HG03442 (cell line): ENCODE data around the gene FCMR.
A peak's percentile ranks its signal among the peaks of the same experiment; 100 is the strongest.

Source experiments
- ATAC-seq: cut with Tn5 transposase; IDR thresholded peaks from one replicate; pipeline ENCODE4 v1.9.1; 2021; ENCODE audit warnings: mild to moderate bottlenecking, moderate library complexity; ENCODE audit not compliant: unreplicated experiment

FCMR gene, protein sequence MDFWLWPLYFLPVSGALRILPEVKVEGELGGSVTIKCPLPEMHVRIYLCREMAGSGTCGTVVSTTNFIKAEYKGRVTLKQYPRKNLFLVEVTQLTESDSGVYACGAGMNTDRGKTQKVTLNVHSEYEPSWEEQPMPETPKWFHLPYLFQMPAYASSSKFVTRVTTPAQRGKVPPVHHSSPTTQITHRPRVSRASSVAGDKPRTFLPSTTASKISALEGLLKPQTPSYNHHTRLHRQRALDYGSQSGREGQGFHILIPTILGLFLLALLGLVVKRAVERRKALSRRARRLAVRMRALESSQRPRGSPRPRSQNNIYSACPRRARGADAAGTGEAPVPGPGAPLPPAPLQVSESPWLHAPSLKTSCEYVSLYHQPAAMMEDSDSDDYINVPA

DNA sequence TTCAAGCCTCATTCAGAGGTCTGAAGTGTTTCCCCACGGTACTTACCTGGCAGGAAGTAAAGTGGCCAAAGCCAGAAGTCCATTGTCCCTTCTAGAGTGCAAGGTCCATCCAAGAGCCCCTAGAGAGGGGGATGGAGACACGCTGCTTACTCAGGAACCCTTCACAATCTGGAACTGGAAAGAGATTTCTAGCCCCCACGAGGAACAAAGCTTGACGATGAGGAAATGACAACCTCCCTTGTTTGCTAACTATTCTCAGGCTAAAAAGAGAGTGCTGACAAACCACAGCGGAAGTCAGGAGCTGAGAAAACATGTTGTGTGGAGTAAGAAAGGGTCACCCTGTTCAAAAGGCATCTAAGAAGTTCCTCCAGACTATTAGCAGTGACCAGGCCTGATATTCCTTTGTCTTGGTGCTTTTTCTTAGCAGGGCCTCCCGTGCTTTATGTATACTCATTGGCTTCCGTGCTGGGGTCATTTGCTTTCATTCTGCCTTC is at the start of gene FCMR:
FCMR (minus strand) TSS at position 170 of the 494 bp plus-strand sequence; CDS start at position 83, 87 bp downstream.
- no peak for ATAC-seq

DNA sequence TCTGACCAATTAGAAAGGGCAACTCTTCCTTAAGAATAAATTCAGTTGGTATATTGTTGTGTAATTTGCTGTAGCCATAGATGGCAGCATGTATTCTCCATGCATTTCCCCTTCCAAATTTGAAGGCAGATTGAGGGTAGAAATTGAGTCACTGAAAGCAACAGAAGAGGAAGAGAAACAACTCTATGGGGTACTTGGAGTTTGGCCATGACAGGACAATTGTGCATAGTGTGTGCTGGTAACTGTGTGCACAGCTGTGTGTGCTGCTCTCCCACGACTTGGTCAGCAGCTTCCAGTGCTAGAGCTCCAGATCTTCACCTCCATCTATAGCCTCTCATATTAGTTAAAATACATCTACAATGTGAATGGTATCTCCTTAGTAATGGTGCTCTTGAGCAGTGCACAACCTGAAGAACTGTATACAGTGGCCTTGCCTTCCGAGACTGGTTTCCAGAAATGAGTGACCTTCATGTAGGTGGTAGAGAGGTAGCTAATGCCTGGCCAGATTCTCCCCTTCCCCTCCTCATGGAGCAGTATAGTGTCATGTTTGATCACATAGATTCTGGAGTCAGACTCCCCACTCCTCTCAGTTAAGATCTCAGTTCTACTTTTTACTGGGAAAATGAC is 49.4 kb upstream of the FCMR start:
- peak; percentile 56 for ATAC-seq

DNA sequence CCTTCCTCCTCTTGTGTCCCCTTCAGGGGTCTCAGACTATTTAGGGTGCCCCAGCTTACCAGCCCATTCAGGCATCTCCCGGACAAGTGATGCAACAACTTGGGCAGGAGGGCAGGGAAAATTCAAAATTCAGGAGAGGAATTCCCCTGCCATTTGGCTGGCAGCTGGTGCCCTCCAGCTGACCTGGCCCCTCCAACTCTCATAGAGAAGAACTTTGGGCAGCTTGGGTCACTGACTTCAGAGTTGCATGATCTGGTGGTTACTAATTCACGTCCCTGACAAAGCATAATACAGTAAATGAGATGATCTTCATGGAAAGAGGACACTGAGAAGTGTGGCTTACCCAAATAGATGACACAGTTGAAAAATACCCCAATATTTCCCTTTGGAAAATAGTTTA is 48.7 kb upstream of the FCMR start, which contains the start of gene FCAMR:
FCAMR (minus strand) TSS at position 15 of the 400 bp plus-strand sequence. CDS start 335 bp downstream, outside the sequence.
- ATAC-seq = no peak

DNA sequence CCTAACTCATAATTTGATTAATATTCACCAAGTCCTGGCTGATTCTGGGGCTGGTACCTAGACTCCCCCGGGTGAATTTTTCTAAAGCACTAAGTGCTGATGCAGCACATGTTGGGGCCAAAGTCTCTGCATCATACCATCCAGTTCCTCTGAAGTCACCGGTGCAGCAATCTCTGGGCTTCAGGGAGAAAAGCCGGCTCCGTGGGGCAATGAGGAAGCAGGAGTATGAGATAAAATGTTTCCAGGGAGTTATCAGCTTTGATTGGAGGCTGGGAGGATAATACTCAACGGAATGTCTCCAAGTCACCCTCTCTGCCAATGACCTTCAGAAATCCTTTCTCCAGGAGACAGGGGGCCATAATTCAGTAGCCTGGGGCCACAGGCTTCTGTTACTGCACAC is 47.3 kb upstream of the FCMR start:
- ATAC-seq = no peak

DNA sequence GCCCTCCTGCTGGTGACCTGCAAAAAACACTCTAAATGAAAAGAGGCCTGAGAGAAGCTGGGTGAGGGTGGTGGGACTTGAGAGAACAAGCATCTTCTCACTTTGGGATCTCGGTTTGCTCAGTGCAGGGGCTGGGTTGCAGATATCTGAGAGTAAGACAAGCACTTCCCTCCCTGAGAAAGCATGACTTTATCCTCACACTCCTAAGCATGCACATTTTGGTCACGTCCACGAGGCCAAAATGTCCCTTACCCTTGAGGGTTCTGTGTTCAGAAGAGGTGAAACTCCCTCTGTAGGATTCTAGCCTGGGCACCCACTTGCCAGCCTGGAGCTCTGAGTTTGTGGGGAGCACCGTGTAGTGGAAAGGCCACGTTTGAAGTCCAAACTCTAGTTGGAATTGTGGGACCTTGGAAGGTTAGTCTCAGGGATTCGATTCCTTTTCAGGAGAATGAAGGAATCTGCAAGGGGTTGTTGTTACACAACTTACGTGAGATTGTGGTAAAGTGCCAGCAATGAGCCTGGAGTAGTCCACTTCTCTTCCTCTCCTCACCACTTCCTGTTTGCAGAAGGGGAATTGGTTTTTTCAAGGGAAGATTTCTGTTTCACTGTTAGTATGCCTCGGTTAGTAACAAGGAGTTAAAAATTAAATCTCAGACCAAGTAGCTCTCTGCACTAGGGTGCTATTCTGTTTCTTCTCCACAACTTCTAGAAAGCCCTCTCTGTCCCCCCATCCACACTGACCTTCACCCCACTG is 45.5 kb upstream of the FCMR start:
- ATAC-seq = peak; percentile 42

DNA sequence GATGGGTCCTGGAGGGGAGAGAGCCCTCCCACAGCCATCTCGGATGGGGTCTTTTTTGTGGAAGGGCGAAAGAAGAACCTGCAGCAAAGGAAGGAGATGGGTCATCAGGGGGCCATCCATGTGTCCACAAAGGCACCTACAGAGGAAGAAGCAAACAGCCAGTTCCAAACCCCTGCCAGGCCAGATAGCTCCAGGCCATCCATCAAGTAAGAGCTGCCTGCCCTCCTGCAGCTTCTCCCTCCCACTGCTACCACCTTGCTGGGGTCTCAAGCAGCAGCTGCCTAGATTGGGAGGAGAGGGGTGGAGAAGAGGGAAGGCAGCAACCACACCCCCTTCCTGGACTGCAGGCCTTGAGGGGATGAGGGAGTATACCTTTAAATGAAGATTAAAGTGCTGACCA is 44.0 kb upstream of the FCMR start:
- no peak for ATAC-seq

DNA sequence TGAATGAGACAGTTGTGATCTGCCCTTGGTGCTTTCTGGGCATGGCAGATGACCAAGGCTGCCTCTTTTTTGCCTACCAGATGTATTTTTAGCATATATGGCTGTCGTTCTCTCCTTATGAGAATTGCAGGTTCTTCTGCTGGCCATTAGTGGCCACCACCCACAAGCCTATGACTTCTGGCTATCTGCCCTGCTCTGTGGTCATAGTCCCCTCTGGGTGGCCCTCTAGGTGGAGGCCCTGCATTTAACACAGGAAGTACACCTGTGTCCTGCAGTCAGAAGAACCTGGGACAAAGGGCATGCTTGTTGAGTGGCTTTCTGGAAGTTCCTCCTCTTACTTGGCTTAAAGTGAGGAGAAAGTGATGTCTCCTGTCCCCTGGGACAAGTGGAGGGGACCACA is 42.0 kb upstream of the FCMR start:
- ATAC-seq = no peak

DNA sequence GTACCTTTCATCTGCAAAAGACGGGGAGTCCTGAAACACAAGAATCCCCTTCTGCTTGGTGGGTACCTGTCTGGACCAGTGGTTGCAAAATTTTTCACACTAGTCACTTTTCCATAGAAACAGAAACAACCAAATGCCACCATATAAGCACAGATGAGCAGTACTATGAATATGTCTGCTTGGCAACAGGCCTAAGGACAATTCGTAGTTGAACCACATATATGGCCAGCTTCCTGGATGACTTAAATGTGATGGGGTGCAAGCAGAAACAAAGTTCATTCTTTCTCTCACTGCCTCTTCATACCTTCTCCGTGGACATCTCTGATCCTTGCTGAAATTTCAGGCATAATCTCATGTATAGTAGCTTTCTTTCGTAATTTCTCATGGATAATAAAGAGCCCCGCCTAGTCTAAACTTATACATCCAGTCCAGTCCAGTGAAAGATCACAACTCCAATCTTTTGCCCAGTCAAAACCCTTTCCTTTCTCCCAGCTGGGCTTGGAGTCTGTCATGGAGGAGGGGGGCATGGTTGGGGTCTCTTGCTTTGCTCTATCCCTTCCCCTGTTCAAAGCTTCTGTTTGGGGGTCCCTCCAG is 41.5 kb upstream of the FCMR start:
- no peak for ATAC-seq

DNA sequence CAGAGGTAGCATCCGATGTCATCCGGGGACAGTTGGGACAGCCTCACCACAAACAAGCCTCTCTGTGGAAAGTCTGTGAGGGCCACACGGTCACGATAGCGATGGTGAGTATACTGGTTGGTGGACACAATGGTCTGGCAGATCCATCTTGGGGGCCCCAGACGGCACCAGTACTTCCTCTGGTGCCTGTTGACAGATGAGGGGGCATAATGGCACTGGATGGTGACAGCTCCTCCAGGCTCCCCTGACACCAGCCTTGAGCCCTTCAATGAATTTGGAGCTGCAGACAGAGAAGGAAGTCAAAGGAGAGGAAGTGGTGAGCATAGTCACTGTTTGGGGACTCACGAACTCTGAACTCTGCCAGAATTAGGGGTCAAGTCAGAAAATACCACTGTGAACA is 40.5 kb upstream of the FCMR start:
- no peak for ATAC-seq

DNA sequence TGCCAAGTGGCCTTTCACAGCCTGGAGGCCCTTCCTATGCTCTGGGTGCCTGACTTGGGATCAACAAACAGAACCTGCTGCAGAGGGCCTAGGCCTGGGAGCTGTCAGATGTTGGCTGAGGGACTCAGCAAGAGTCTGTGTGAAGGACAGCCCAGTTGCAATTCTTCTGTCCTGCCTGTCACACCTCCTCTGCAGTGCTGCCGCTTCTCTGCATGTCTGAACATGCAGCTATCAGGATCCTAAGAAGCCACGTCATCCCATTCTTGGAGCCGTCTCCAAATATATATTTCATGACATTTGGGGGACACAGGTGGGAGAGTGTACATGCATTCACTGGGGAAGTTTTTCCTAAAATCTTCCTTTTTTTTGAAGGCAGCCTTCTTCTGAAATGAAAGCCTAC is 39.9 kb upstream of the FCMR start:
- ATAC-seq = no peak

DNA sequence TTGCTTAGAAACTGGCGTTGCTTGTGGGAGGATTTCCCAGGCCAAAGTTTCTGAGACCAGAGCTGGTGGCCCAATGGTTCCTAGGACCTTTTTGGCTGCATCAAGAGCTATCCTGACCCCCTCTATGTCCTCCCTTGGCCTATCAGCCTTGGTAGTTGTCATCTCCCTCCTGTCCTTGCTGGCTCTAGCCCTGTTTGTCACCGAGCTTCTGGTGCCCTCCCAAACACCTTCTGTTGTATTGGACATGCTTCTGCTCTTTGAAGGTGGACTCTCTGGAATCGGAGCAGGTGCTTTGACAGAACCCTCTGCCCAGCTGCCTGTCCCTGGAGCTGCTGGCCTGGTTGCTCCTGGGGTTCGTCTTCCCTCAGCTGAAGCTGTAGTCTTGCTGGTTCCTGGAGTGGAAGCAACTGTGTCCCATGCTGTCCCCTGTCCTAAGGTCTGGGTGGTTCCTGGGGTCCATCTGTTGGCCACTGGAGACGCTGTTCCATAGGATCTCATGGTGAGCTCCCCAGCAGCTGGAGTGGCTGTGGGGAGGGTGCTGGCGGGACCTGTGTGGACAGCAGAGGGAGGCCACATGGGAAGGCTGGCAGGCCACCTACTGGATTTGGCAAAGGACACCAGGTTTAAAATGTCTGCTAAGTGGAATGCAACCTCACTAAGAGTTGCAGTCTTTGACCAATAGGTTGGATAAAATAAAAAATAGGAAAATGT is 39.1 kb upstream of the FCMR start:
- no peak for ATAC-seq

DNA sequence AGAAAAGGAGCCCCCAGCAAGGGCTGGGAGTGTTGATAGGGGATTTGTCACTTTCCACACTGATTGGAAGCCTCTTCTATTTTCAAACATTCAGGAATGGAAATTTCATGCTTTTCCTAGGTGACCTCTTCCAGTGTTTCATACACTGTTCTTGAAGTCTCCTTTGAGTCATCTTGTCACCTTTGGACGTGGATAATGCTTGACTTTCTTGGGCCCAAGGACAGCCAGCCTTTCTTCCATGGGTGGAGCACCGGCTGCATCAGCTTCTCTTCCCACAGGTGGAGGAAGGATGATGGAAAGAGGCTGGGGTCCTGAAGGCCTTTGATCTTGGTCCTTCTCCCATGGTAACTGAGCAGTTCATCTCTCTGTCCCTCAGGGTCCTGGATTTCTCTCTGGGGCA is 36.4 kb upstream of the FCMR start:
- no peak for ATAC-seq

DNA sequence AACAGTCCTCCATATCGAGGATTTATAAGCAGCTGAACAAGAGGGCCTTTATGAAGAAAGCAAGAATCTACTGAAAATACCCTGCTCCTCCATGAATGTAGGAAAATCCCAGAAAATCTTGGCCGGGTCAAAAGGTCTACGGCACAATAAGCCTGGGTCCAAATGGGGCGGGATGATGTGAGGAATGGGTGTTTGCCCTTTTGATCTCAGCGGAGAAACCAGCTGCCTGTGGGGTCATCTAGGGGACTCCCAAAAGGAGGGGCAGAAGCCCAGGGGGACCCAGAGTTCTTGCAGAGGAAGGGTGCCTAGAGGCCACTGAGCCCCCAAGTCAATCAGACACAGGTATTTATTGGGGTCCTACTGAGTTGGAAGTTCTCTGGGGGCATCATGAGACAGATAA is 35.9 kb upstream of the FCMR start:
- no peak for ATAC-seq

DNA sequence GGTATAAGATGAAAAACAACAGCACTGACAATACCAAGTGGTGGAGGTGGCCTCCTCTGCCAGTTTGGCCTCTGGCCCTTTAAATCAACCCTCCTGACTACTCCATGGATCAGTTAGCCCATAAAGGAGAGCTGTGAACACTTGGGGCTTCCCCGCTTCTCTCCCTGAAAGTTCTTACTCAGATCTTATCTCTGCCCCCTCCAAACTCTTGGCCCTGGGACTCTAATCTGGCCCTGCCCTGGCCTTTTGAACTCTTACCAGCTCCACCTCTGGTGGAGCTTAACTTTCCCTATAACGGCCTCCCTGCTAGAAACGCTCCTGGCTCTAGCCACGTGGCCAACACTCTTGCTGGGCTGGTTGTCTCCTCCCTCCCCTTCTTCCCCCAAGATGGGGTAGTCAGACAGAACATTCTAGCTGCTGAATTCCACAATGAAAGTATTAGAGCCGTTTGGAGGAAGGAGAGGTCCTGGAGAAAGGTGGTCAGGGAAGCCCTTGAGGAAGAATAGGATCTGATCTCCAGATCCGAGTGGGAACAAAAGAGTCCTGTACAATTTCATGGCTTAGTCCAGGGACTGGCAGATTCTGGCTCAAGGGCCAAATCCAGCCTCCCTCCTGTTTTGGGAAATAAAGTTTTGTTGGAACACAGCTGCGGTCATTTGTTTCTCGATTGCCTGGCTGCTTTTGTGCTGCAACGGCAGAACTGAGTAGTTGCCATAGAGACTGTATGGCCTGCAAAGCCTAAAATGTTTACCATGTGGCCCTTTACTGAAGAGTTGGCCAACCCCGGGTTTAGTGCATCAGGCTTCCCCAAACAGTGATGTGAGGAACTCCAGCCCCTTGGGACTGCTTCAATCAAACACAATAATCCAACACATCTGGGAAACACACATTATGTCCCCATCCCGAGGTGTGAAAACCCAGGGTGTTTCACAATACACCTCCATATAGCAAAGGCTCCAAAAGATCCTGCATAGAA is 34.0 kb upstream of the FCMR start:
- ATAC-seq = peak; percentile 48

DNA sequence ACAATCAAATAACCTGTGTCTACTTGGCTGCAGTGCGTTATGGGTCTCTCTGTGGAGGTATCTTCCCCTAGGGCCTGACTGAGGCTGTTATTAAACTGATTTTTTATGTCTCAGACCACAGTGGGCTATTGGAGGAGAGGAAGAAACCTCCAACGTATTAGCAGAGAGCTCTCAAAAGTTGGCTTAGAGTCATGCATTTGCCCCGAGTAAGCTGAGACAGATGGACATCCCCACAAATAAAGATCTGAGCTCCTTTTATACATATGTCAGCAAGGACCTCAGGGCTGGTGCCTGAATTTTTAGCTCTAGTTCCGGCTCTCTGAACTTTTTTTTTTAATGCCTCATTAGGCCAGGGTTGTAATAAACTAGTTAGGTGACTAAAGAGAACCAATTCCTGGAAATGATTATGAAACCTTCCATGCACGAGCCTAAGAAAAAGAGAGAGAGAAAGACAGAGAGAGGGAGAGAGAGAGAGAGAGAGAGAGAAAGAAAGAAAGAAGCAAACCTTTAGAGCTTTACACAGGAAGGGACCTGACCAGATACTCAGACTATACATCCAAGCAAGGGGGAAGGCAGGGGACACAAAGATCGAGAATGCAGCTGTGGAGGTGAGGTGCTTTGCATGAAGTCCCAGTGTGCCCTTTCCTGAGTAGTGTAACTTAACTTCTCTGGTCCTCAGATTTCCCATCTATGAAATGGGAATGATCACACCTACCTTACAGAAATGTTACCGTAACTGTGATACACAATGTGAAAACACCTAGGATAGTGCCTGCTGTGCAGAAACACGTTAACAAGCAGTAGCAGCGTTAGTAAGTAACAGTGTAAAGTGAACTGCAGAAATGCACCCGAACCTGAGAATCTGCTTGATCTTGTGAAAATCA is 33.0 kb upstream of the FCMR start:
- ATAC-seq = no peak

DNA sequence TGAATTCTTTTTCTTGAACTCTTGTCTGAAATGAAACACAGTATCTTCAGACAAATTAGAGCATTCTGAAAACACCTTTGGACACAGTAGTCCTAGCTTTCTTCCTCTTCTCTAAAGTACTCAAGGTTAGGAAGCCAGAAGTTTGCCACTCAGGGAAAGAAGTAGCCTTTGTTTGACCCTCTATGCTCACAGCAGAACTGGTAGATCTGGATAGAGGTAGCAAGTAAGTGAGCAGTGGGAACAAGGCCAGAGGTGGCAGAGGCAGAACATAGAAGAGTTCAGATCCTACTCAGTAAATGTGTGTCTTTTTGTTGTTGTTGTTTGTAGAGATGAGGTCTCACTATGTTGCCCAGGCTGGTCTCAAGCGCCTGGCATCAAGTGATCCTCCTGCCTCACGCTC is 31.9 kb upstream of the FCMR start:
- no peak for ATAC-seq

DNA sequence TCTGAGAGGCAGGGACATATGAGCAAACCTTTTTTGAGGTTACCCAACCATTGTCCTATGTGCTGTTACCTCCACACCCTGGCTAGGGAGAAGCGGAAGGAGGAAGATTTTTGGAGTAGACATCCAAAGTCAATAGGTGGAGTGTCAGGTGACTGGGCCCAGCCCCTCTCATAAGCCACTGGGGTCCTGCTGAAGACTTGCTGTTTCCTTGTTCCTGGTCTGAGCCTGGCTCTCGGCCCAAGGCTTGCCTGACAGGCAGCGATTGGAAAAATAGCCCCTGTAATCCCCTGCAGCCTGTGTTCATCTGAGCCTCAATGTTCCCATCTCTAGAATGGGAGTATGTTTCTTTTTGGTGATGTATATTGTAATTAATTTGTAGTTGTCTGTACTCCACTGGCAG is 31.4 kb upstream of the FCMR start:
- ATAC-seq = no peak

DNA sequence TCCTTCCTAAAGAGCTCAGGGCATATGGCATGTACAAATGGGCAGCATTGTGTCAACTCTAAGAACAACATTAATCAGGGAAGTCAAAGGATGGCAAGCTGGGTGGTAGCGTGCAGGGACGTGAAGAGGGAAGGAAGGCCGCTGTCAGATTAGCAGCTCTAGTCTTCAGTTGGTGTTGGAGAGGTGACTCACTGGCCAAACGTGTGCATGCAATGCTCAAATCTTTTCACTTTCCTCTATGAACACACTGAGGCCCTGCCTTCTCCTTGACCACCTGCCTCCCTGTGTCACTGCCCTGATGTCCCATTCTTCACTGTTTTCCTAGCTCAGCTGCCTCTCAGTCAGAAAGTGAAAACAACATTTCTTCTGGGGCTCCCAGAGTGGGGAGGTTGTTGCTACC is 30.4 kb upstream of the FCMR start:
- ATAC-seq = no peak
